Stimulated activated CD8-positive, alpha-beta memory T cell treated with anti-CD3 and anti-CD28 coated beads, Interleukin-7, amount 100 ng/mL, for 1 hour (primary cell): ENCODE results near the gene TPH1.
"Not testable (repeated sequence)": the region's sequence is repeated elsewhere in the genome, so short reads cannot be mapped to it uniquely, and the experiment has no call there.

Experiments
- DNase-seq, 2 donors: peaks; one replicate each; pipeline ENCODE4 v3.0.0-alpha.2; 2020; ENCODE audit warnings: low read depth in 2 of 2

Gene TPH1

DNA sequence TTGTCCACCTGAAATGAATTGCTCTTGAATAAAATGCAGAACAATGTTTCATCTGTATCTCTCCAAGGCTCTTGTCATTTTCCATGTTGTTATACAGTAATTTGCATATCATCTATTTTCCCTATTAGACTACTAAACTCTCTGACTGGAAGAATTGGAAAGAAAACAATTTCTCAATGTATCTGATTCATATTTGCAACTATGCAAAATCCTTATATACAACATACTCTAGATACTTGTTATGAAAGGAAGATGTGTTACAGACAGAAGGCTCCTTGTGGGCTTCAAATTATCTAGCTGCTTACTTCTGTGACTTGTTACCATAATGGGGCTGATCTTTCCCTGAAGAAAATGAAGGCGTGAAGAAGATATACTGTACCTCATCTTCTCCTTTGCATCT is 23.6 kb downstream of the TPH1 start:
- no peak for DNase-seq

DNA sequence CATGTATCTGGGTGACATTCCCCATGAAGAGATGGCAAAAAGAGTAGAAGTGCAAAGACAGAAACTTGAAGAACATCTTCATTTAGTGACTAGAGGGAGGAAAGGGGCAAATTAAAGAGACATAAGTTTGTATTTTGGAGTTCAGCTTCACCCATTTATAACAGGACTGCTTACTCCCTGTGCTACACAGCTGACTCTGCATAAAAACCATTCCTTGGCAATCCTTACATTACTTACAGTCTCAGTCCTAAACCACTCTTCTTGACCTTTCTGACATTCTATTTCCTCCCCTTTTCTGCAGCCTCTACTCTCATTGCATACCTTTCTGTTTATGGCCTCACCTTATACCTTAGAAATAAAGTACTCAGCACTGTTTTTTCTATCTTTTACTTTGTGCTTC is 26.4 kb downstream of the TPH1 start:
- DNase-seq, result no peak

DNA sequence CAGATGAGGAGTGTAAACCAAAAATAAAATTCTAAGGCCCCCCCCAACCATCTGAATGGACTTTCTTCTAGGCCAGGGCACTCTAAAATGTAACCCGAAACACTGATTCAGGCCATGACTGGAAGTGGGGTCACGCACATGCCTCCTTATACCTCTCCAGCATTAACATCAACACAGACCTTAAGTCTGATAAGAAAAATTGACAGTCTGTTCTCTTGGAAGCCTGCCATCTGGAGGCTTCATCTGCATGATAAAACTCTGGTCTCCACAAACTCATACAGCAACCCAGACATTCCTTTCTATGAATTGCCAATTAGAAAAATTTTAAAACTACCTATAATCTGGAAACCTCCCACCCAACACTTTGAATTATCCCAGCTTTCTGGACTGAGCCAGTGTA is 29.3 kb downstream of the TPH1 start:
- no peak for DNase-seq

DNA sequence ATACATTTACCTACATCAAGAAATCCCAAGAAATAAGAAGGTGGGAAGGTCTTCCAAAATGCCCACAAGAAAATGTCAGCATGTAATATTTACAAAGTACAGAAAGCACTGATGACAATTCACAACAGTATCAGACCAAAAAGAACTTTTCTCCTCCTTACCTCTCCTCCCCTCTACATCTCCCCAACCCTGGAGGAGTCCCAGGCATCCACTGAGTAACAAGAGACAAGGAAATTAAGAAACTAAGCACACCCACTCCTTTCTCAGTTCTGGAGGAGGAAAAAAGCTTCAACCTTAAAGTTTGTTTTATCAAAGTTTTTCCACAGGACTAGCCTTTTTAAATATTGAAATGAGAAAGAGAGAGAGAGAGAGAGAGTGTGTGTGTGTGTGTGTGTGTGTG is 31.2 kb downstream of the TPH1 start:
- DNase-seq, result no peak

DNA sequence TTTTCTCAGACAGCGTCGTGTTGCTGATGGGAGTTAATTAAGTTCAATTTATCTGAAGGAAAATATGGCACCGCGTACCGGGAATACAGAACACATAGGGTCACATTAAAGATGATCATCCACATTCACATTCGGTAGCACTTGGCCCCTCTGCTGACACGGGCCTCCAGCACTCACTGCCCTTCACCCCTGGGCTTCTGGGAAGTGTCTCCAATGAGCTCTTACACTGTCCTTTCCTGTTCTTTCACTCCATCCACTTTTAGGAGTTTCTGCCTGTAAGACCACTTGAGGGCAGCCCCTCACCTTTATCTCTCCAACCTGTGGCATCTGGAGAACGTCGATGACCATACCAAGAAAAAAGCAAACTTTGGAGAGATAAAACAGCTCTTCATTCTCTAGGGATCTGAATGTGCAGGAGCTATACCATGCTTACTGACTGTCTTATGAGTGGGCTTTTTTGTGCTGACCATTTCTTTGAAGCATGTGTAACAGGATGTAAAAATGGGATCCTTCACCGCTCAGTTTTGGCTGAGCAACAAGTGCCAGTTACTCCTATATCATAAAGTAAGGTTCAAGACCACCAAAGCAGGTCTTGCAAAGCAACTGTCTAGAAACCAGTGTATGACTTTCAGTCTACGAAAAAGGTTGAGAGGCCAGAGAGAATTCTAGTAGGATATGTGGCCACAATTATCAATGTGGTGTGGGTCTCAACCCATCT is 32.1 kb downstream of the TPH1 start:
- no peak for DNase-seq

DNA sequence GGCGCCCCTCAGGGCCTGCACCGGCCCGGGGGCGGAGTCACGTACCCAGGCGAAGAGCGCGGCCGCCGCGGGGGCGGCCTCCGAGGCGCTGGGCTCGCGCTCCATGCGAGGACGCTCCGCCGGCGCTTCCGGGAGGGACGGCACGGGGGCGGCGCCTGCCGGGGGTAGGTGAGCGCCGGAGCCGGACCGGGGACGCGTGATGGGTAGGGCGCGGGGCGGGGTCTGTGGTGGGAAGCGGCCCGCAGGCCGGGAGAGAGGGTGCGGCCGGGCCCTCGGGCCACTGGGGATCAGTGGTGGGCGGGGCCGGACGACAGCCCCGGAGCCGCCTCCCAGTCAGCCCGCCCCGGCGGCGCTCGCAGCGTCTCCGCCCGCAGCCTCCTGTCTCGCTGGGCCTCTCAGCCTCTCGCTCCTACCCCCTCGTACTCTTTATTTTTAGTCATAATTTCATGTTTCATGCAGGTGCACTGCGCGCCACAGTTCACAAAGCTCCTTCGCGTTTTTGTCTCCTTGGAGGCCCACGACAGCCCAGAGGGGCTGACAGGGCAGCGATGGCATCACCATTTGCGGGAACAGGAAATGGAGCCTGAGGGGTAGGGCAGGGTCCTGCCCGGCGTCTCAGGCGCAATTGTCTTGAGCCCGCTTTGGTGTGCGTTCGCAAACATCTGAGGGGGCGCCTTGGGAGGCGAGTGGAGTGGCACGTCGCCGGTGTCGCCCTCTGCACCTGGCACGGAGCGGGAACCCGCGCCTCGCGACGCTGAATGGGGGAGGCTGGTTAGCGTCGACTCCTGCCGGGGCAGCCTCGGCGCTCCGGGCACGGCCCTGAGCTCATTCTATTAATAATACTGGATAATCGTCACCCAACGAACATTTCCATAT is 32.9 kb downstream of the TPH1 start, which contains the start of gene SERGEF:
Gene SERGEF (minus strand): TSS at position 142 of the 876 bp plus-strand sequence. CDS start 37 bp downstream, at position 105.
- DNase-seq, result peak; percentile 80 to 81

DNA sequence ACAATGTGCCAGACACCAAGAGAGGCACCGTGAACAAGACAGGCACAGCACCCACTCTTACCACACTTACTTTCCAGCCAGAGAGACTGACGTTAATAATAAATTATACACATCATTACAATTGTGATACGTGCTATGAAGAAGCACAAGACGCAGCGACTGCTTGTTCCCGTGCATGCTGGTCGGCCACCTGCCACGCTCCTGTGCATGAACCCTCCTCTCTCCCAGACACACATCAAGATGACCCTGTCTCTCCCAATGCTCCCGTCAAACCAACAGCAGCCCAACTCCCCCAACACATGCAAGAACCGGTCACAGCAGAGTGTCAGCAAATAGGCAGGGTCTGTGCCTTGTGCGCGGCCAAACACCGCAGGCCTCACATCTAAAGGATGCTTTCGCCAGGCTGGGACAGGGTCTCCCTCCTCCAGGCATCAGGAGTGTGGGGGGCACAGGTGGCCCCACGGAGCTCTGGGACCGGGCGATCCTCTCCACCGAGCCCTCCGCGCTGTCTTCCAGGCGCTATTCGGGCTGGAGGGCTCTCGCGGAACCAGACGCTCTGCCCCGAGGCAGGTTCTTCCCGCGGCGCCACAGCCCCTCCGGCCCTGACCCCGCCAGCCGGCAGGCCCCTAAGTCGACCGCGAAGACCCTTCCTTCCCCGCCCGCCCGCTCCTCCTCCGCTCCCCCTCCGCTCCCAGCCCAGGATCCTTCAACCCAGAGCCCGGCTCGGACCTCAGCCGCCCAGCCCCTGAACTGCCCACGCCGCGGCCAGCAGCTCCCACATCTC is 33.8 kb downstream of the TPH1 start:
- no peak for DNase-seq

DNA sequence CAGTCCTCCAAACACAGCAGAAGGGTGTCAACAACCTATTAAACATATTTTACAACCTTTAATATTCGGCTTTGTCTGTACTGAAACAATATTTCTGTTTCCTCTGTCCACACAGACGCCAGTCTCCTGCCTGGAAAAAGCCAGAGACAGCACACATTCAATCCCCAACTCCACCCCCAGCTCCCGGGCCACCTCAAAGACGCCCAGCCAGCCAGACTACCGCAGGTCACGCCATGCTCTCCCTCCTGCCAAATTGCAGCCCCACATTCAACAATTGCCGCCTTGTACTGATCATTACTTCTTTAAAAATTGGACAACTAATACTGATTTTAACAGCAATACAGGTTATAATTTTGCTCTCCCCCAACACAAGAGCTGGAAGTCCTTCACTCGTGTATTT is 34.4 kb downstream of the TPH1 start:
- DNase-seq, result no peak

DNA sequence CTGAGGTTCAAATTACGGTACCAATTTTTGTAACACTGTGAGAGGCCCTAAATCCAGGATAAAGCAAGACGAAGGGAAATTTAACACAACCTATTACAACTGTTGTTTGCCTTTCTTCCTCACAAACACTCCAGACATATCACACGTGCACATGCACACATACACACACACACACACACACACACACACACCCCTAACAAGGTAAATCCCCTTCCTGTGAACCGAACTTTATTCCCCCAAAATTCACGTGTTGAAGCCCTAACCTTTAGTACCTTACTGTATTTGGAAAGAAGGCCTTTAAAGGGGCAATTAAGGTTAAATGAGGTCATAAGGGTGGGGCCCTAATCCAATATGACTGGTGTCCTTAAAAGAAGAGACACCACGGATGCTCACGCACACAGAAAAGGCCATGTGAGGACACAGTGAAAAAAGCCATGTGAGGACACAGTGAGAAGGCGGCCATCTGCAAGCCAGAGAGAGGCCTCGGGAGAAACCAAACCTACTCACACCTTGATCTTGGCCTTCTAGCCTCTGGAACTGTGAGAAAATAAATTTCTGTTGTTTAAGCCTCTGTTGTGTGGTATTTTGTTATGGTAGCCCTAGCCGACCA is 35.0 kb downstream of the TPH1 start:
- DNase-seq, result no peak

DNA sequence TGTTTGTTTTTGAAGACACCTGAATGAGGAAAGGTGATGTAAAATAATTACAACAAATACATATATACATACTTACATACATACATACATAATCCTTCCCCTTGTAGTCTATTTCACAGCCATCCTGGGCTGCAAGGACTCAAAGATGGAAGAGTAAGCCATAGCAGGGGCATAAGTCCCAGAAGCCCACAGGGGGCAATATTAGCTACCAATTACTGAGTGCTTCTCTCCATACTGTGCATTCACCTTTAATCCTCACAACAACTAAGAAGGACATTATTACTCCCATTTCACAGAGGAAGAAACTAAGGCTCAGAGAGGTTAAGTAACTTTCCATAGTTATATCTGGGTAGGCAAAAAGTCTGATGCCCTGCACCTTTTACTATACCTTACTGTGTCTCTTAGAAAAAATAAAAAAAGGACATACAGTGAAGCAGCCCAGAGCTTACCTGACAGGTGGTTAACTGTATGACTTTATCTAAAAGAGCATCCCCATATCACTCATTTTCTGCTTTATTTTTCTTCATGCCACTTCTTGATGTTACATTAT is 35.9 kb downstream of the TPH1 start:
- no peak for DNase-seq

DNA sequence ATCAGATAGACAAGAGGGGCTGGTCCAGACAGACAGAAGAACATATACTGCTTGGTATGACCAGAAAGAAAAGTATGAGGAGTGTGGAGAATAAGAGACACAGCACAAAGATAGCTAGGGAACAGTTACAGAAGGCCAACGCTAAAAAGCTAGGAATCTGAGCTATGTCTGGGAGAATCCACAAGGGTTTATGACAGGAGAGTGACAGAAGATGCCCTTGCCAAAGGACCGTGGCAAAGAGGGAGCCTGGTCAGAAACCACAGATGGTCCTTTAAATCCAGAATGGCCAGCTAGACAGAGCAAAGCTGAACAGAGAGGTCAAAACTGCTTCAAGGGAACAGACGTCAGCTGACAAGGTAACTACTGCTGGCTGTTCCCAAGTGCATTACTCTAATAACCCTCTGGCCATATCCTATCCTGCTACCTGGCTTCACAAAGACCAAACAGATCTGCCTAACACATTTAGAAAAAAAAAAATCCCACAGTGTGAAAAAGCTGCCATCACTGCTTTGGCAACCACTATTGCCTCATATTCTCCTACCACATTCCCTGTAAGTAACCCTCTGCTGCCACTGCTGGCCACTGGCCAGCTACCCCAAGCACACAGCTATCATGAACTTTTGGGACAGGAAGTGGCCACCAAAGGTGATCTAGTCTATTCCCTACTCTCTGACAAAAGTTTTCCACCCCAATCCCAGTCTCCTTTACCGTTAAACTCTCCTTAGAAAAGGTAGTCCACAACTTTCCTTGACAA is 40.5 kb downstream of the TPH1 start:
- DNase-seq, result no peak

DNA sequence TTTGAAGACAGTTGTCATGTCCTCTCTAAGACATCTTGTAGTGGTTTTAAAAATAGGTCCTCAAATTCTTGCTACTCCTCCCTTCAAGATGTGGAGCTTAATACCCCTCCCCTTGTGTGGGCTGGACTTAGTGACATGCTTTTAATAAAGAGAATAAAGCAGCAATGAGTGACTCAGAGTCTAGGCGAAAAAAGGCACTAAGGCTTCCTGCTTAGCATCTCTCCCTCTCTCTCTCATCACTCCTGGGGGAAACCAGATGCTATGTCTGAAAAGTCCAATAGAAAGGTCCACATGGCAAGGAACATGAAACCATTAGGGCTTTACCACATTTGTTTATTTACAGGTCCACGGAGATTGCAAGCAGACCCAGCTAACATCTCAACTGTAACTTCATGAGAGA is 44.9 kb downstream of the TPH1 start:
- DNase-seq, result no peak

DNA sequence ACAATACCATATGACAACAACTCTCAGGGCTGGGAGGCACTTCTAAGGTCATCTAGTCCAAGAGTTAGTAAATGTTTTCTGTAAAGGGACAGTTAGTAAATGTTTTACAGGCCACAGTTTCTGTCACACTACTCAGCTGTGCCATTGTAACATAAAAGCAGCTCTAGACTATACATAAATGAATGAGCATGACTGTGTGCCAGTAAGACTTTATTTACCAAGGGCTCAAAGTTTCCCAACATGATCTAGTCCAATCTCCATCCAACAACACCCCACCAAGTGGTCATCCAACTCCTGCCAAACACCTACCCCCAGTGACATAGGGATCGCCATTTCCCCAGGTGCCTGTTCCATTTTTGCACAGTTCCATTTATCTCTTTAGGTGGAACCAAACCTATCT is 45.3 kb downstream of the TPH1 start:
- no peak for DNase-seq

DNA sequence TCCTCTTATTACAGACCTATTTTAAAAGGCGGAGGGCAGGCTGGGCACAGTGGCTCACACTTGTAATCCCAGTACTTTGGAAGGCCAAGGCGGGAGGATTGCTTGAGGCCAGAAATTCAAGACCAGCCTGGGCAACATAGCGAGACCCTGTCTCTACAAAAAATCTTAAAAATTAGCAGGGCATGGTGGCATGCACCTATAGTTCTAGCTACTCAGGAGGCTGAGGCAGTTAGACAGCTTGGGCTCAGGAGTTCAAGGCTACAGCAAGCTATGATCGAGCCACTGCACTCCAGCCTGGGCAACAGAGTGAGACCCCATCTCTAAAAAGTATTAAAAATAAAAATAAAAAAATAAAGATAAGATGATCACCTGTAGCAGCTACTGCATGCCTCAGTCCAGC is 45.9 kb downstream of the TPH1 start:
- DNase-seq, result not testable (repeated sequence)
